ENCODE measurements around the gene PROX1.

DNA sequence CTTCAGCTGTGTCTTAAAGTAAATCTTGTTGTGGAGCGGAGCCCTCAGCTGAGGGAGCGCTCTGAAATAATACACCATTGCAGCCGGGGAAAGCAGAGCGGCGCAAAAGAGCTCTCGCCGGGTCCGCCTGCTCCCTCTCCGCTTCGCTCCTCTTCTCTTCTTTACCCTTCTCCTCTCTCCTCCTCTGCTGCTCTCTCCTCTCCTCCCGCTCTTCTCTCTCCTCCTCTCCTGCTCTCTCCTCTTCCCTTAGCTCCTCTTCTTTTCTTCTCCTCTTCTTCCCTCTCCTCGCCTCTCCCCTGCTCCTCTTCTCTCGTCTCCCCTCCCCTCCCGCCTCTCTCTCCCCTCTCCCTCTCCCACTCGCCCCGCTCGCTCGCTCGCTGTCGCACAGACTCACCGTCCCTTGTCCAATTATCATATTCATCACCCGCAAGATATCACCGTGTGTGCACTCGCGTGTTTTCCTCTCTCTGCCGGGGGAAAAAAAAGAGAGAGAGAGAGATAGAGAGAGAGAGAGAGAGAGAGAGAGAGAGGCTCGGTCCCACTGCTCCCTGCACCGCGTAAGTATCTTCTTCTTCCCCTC is at the start of gene PROX1:
- TF ChIP-seq POLR2AphosphoS5 (IDR thresholded peaks at IDR 0.05; ENCODE audit: control insufficient read depth, insufficient read depth, low read depth, low read length) (no peak), CTCF (IDR thresholded peaks at IDR 0.05 in 2 of 3, conservative IDR thresholded peaks at IDR 0.05 in 1 of 3; ENCODE audit: insufficient read depth in 2 of 3, low read depth in 1 of 3, low read length in 3 of 3) (no peak), TOE1 (IDR thresholded peaks at IDR 0.05; ENCODE audit: borderline replicate concordance) (no peak), TOE1 (CRISPR knock-in tag; IDR thresholded peaks at IDR 0.05; ENCODE audit: borderline replicate concordance, low read depth) (no peak), USF1 (CRISPR knock-in tag; IDR thresholded peaks at IDR 0.05) (no peak), TARDBP (IDR thresholded peaks at IDR 0.05) (no peak), CEBPZ (IDR thresholded peaks at IDR 0.05; ENCODE audit: borderline replicate concordance, low read depth, low read length) (no peak), RFX5 (IDR thresholded peaks at IDR 0.05; ENCODE audit: low read depth, low read length) (no peak), USF2 (CRISPR knock-in tag; IDR thresholded peaks at IDR 0.05) (no peak), GTF2F1 (IDR thresholded peaks at IDR 0.05; ENCODE audit: low read depth, low read length) (no peak), ZFX (CRISPR knock-in tag; IDR thresholded peaks at IDR 0.05) (no peak), CREB3L1 (IDR thresholded peaks at IDR 0.05; ENCODE audit: borderline replicate concordance, low read depth) (no peak)
- TF ChIP-seq, protein P1, sequence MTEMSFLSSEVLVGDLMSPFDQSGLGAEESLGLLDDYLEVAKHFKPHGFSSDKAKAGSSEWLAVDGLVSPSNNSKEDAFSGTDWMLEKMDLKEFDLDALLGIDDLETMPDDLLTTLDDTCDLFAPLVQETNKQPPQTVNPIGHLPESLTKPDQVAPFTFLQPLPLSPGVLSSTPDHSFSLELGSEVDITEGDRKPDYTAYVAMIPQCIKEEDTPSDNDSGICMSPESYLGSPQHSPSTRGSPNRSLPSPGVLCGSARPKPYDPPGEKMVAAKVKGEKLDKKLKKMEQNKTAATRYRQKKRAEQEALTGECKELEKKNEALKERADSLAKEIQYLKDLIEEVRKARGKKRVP (CRISPR knock-in tag; IDR thresholded peaks at IDR 0.05), result no peak
- TF ChIP-seq, protein P2, sequence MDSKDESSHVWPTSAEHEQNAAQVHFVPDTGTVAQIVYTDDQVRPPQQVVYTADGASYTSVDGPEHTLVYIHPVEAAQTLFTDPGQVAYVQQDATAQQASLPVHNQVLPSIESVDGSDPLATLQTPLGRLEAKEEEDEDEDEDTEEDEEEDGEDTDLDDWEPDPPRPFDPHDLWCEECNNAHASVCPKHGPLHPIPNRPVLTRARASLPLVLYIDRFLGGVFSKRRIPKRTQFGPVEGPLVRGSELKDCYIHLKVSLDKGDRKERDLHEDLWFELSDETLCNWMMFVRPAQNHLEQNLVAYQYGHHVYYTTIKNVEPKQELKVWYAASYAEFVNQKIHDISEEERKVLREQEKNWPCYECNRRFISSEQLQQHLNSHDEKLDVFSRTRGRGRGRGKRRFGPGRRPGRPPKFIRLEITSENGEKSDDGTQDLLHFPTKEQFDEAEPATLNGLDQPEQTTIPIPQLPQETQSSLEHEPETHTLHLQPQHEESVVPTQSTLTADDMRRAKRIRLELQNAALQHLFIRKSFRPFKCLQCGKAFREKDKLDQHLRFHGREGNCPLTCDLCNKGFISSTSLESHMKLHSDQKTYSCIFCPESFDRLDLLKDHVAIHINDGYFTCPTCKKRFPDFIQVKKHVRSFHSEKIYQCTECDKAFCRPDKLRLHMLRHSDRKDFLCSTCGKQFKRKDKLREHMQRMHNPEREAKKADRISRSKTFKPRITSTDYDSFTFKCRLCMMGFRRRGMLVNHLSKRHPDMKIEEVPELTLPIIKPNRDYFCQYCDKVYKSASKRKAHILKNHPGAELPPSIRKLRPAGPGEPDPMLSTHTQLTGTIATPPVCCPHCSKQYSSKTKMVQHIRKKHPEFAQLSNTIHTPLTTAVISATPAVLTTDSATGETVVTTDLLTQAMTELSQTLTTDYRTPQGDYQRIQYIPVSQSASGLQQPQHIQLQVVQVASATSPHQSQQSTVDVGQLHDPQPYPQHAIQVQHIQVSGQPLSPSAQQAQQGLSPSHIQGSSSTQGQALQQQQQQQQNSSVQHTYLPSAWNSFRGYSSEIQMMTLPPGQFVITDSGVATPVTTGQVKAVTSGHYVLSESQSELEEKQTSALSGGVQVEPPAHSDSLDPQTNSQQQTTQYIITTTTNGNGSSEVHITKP (IDR thresholded peaks at IDR 0.05; ENCODE audit: partially characterized antibody), result no peak

Data from K562 (cell line).